ENCODE results near the gene MRPL14. TPM values are rescaled to one million over a fixed set of nuclear protein-coding genes. Genes with fewer than 3 reads are reported as not detected.

MRPL14 gene
- total RNA-seq, 2 experiments from 2014 or later: 51.3 to 87.2 TPM

- H2AFZ ChIP-seq (ENCODE audit: low read length): no peak overlapping the region
- no peaks in the 10 kb centered on the region for H3K9me3 ChIP-seq (ENCODE audit: low read length)
- H3K27ac ChIP-seq (ENCODE audit: low read depth, low read length, poor library complexity, severe bottlenecking): no peak overlapping the region
- no peak for DNase-seq (ENCODE audit: low spot score)
- H3K4me2 ChIP-seq (ENCODE audit: low read length): no peak overlapping the region
- intact Hi-C loops (cut with micrococcal nuclease; ENCODE audit: unreplicated experiment): loop anchor here (1.0 kb wide), 1 partner anchor 56 kb away; no protein-coding TSS in a partner anchor
- H3K9me2 ChIP-seq (ENCODE audit: insufficient read depth, low read length): no peaks in the 10 kb centered on the region
- BruUV-seq (replicated peaks): no TSS peak
- peaks cover 4% of the 10 kb centered on the region for H3K4me1 ChIP-seq (ENCODE audit: insufficient read depth, low read length, poor library complexity, severe bottlenecking)
- no peak overlapping the region for H3K4me3 ChIP-seq (ENCODE audit: low read depth, low read length, poor library complexity, severe bottlenecking)
- no peaks in the 10 kb centered on the region for H3K36me3 ChIP-seq (ENCODE audit: insufficient read depth, low read length)
- TF ChIP-seq EZH2phosphoT487 (IDR thresholded peaks at IDR 0.05; ENCODE audit: borderline replicate concordance, low read depth, low read length) (no peak), CTCF (conservative IDR thresholded peaks at IDR 0.05; ENCODE audit: low read length) (peak; percentile 52)
- H4K20me1 ChIP-seq (ENCODE audit: insufficient read depth, low read length): no peaks in the 10 kb centered on the region
- CTCF ChIA-PET (ENCODE audit: unreplicated experiment): no interaction called here
- POLR2A ChIA-PET: no interaction called here
- no peaks in the 10 kb centered on the region for H3K79me2 ChIP-seq (ENCODE audit: insufficient read depth, low read depth, low read length)
These were observed 24.8 kb upstream of the MRPL14 start for GRCh38 chr6:44152109-44152461.

- Histone ChIP-seq H3K4me3 (ENCODE audit: low read depth, low read length, poor library complexity, severe bottlenecking) (no peak overlapping the region), H3K36me3 (ENCODE audit: insufficient read depth, low read length) (no peaks in the 10 kb centered on the region), H2AFZ (ENCODE audit: low read length) (no peak overlapping the region), H3K4me2 (ENCODE audit: low read length) (peak overlapping the region; percentile 16; the same call in 1 of the 2 replicates), H3K4me1 (ENCODE audit: insufficient read depth, low read length, poor library complexity, severe bottlenecking) (peaks cover 4% of the 10 kb centered on the region), H3K79me2 (ENCODE audit: insufficient read depth, low read depth, low read length) (no peaks in the 10 kb centered on the region), H3K9me3 (ENCODE audit: low read length) (no peaks in the 10 kb centered on the region), H4K20me1 (ENCODE audit: insufficient read depth, low read length) (no peaks in the 10 kb centered on the region), H3K27ac (ENCODE audit: low read depth, low read length, poor library complexity, severe bottlenecking) (no peak overlapping the region), H3K9me2 (ENCODE audit: insufficient read depth, low read length) (no peaks in the 10 kb centered on the region)
- POLR2A ChIA-PET: no interaction called here
- intact Hi-C loops (cut with micrococcal nuclease; ENCODE audit: unreplicated experiment): loop anchor here (1.0 kb wide), 1 partner anchor 55 kb away; no protein-coding TSS in a partner anchor
- DNase-seq (ENCODE audit: low spot score): peak; percentile 83
- TF ChIP-seq CTCF (conservative IDR thresholded peaks at IDR 0.05; ENCODE audit: low read length) (peak; percentile 99), EZH2phosphoT487 (IDR thresholded peaks at IDR 0.05; ENCODE audit: borderline replicate concordance, low read depth, low read length) (no peak)
- BruUV-seq (replicated peaks): no TSS peak
- CTCF ChIA-PET (ENCODE audit: unreplicated experiment): no interaction called here
These were observed 24.3 kb upstream of the MRPL14 start for GRCh38 chr6:44151348-44152108.

- Histone ChIP-seq H3K4me1 (ENCODE audit: insufficient read depth, low read length, poor library complexity, severe bottlenecking) (peaks cover 4% of the 10 kb centered on the region), H4K20me1 (ENCODE audit: insufficient read depth, low read length) (no peaks in the 10 kb centered on the region), H3K9me3 (ENCODE audit: low read length) (no peaks in the 10 kb centered on the region), H3K9me2 (ENCODE audit: insufficient read depth, low read length) (no peaks in the 10 kb centered on the region), H2AFZ (ENCODE audit: low read length) (no peak overlapping the region), H3K36me3 (ENCODE audit: insufficient read depth, low read length) (no peaks in the 10 kb centered on the region), H3K27ac (ENCODE audit: low read depth, low read length, poor library complexity, severe bottlenecking) (no peak overlapping the region), H3K4me3 (ENCODE audit: low read depth, low read length, poor library complexity, severe bottlenecking) (no peak overlapping the region), H3K79me2 (ENCODE audit: insufficient read depth, low read depth, low read length) (no peaks in the 10 kb centered on the region), H3K4me2 (ENCODE audit: low read length) (no peak overlapping the region)
- DNase-seq (ENCODE audit: low spot score): no peak
- TF ChIP-seq EZH2phosphoT487 (IDR thresholded peaks at IDR 0.05; ENCODE audit: borderline replicate concordance, low read depth, low read length) (no peak), CTCF (conservative IDR thresholded peaks at IDR 0.05; ENCODE audit: low read length) (no peak)
- BruUV-seq (replicated peaks): no TSS peak
- ChIA-PET CTCF (ENCODE audit: unreplicated experiment) (interaction anchor here (0.8 kb wide), 1 partner anchor 54 kb away, joined by 3 read pairs; no protein-coding TSS in a partner anchor), POLR2A (no interaction called here)
- intact Hi-C loops (cut with micrococcal nuclease; ENCODE audit: unreplicated experiment): no loop called here
These were observed 23.2 kb upstream of the MRPL14 start for GRCh38 chr6:44150317-44150917.

Measured in OCI-LY7 (cell line).